SK-N-MC (cell line): ENCODE measurements around the gene TLK1.

ENCODE experiments used
- EZH2 ChIP-seq: fragments of 200-600 bp; sonication (generic); IDR thresholded peaks from one replicate; pipeline ENCODE4 v1.6.1; 2017; ENCODE audit warnings: antibody characterized with exemption
- FOXP2 ChIP-seq: optimal IDR thresholded peaks from 2 replicates; pipeline ENCODE3; 2011; ENCODE audit warnings: mild to moderate bottlenecking, moderate library complexity; ENCODE audit not compliant: insufficient read depth; ENCODE audit errors: extremely low read length, control extremely low read depth
- POLR2AphosphoS5 ChIP-seq: IDR thresholded peaks from 2 replicates; pipeline ENCODE4 v1.6.1; 2012; ENCODE audit warnings: mild to moderate bottlenecking, low read depth, low read length, borderline replicate concordance

- TF ChIP-seq EZH2, result no peak
- TF ChIP-seq POLR2AphosphoS5, result no peak
- TF ChIP-seq FOXP2, result no peak
Measured at GRCh38 chr2:171180229-171180930, 19.7 kb upstream of the TLK1 start.
